Measurements from ENCODE around the gene NUFIP1. TPM values are rescaled to one million over a fixed set of nuclear protein-coding genes. Genes with fewer than 3 reads are reported as not detected.

The NUFIP1 gene
- 1 to 10 TPM; 2.0 to 3.8 (median 3.0) TPM for total RNA-seq

DNA sequence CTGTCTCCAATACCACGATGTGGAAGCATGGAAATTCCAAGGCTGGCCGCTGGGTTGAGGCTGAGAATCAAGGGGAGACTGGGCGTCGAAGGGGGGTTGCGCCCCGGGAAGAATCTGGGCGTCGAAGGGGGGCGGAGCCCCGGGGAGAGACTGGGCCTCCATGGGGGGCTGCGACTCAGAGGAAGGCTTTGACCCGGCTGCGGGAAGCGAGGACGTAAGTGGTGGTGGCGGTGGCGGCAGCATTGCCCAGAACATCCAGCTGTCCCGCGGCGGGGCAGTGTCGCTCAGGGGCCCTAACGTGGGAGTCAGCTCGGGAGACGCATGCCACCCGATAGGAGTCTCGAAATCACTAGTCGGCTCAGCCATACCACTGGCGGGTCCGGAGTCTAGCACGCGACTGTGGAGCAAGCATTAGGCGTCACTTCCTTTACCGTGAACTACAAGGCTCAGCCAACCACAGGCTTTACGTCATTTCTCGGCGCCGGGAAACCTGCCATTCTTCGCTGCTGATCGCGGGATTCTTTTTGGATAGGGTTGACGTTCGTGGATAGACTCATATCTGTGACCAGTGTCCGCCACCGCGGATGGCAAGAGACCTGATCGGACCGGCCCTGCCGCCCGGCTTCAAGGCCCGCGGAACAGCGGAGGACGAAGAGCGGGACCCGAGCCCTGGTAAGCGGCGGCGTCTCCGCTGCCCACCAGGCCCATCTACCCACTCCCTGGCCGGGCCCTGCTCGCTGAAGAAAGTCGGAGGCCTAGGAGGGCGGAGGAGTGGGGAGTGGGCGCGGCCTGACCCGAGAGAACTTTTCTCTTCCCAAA lies at the start of gene NUFIP1, which contains the start of gene GPALPP1:
TSS of gene NUFIP1 (minus strand) at position 401 of the 819 bp plus-strand sequence. CDS start at position 366, 35 bp downstream.
TSS of gene GPALPP1 (plus strand) at position 468 of the 819 bp plus-strand sequence. CDS start at position 585, 117 bp downstream.
- TF ChIP-seq, protein P1, sequence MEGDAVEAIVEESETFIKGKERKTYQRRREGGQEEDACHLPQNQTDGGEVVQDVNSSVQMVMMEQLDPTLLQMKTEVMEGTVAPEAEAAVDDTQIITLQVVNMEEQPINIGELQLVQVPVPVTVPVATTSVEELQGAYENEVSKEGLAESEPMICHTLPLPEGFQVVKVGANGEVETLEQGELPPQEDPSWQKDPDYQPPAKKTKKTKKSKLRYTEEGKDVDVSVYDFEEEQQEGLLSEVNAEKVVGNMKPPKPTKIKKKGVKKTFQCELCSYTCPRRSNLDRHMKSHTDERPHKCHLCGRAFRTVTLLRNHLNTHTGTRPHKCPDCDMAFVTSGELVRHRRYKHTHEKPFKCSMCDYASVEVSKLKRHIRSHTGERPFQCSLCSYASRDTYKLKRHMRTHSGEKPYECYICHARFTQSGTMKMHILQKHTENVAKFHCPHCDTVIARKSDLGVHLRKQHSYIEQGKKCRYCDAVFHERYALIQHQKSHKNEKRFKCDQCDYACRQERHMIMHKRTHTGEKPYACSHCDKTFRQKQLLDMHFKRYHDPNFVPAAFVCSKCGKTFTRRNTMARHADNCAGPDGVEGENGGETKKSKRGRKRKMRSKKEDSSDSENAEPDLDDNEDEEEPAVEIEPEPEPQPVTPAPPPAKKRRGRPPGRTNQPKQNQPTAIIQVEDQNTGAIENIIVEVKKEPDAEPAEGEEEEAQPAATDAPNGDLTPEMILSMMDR (IDR thresholded peaks at IDR 0.05; ENCODE audit: low read depth): no peak

DNA sequence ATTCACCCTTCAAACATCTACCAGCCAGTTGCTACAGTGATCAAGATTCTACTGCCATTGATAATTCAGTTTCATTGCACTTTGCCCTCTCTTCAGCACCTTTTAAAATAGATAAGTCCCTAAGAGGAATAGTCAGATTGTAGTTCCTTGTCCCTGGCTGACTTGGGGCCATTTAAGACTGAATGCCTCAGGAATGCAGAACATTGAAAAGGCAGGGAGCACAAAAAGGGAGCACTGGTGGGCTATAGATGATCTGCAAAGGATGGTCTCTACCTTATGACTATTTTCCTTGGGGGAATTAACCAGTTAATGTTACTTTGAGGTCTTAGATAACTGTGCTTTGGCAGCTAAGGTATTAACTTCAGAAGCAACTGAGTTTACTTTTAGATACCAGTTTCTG lies 46.9 kb upstream of the NUFIP1 start:
- TF ChIP-seq, protein P1 (IDR thresholded peaks at IDR 0.05; ENCODE audit: low read depth): no peak

DNA sequence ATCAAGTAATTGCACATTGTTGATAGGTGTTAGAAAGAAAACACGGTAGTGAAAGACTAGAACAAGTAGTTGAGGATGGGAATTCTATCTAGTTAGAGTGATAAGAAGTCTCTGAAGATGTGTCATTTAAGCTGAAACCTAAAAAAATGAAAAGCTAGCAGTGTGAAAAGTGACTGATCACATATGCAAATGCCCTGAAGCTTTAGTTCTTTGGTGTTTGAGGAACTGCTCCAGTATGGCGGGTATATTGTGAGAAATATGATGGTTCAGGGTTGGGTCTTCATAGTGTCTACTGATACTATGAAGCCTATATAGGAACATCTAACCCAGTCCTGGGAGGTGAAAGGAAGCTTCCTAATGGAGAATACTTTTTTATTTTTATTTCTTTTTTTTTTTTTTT lies 45.1 kb upstream of the NUFIP1 start:
- TF ChIP-seq, protein P1 (IDR thresholded peaks at IDR 0.05; ENCODE audit: low read depth): no peak

DNA sequence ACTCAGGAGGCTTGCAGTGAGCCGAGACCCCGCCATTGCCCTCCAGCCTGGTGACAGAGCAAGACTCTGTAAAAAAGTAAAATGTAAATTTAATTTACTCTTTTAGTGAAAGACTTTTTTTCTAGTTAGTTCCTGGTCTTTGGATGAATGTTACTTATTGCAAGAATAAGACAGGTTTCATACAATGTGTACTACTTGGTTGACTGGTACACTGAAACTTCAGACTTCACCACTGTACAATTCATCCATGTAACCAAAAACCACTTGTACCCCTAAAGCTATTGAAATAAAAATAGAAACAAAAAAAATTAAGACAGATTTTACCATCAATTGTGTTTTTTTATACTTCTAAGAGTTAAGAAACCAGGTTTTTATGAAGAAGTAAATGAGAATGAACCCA lies 35.6 kb upstream of the NUFIP1 start:
- TF ChIP-seq, protein P1 (IDR thresholded peaks at IDR 0.05; ENCODE audit: low read depth): no peak

DNA sequence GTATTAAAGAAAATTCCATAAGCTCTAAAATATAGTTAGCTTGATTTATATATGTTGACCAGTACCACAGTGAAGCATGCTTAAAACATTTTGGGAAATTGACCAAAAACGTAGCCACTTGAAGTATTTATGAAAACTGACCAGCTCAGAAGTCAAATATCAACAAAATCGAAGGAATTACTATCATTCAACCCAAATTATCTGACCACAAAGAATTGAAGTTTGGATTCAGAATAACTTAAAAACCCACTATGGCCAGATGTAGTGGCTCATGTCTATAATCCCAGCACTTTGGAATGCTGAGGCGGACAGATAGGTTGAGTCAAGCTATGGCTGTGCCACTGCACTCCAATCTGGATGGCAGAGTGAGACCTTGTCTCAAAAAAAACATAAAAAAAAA lies 32.0 kb upstream of the NUFIP1 start:
- TF ChIP-seq, protein P1 (IDR thresholded peaks at IDR 0.05; ENCODE audit: low read depth): no peak

DNA sequence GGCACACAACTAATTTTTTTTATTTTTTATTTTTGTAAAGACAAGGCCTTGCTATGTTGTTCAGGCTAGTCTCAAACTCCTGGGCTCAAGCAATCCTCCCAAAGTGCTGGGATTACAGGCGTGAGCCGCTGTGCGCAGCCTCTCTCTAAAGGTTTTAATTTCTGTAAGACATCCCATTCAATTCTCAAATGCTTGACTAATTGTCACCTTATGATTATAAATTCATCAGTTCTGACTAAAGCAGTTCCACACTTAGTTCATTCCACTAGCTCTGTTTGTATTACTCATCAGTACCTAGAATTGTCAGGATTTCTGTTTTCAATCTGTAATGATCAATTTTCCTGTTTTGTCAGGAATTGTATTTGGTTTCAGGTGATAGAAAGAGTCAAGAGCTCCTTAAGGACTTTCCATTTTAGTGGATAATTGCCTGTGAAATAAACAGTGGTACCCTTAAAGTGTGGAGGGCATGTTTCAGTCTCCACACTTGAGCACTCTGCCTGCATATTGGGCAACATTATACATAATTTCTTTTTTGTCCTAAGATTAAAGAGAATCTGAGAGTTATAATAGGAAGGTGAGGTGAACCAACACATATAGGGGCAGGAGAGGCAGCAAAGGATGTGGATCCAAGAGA lies 27.6 kb upstream of the NUFIP1 start:
- TF ChIP-seq, protein P1 (IDR thresholded peaks at IDR 0.05; ENCODE audit: low read depth): no peak

DNA sequence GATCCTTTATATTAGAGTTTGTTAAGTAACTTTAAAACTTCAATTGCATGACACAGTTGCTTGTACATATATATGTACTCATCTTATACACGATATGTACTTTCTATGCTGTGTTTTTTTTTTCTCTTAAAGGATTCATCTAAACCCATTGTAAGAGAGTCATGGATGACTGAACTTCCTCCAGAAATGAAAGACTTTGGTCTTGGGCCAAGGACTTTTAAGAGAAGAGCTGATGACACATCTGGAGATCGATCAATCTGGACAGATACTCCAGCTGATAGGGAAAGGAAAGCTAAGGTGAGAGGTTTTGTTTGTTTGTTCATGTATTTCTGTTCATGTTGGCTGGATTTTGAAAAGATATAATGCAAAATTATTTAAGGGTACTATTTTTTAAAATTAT lies 26.0 kb upstream of the NUFIP1 start:
- TF ChIP-seq, protein P1 (IDR thresholded peaks at IDR 0.05; ENCODE audit: low read depth): no peak
